Stimulated activated naive CD8-positive, alpha-beta T cell treated with anti-CD3 and anti-CD28 coated beads, Interleukin-15, Interleukin-2, amounts not matched to agents 100 U/mL and 50 U/mL, for 24 hours (primary cell): ENCODE measurements around the gene ATP6V0A1.
A peak's percentile ranks its signal among the peaks of the same experiment; 100 is the strongest.
"Not testable (repeated sequence)": the region's sequence is repeated elsewhere in the genome, so short reads cannot be mapped to it uniquely, and the experiment has no call there.

Source experiments
- ATAC-seq: fragments of 150-1000 bp; cut with Tn5 transposase; one replicate; pipeline ENCODE4 v1.10.0; 2021
- DNase-seq: peaks from one replicate; pipeline ENCODE4 v3.0.0; 2021

The ATP6V0A1 gene

DNA sequence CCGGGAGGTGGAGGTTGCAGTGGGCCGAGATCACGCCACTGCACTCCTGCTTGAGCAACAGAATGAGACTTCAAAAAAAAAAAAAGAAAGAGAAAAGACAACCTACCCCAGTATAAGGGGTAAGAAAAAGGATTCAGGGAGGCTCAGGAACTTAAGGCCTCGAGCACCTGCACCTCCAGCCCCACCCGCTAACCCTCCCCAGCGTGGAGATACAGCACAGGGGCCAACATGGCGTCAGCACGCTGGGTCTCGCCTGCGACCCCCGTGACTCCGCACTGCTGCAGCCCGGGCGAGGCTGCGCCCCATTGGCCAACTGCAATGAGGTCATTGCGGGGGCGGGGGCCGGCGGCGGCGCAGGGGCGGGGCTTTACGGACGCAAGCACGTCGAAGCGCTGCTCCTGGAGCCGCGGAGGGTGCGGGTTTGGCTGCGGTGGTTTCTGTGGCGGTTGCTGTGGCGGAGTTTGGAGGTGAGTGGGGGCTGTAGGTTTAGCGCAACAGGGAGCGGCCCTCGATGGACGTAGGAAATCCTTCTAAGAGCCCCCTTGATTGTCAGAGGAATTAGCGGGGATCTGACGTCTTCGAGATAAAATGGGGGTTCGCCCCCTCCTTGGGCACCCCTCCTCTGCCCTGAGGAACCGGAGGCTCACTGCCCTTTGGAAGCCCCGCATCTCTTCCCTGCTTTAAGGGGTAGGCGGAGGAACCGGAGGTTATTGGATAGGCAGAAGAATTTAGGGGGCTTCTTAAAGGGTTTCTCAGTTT is at the start of gene ATP6V0A1:
TSS of gene ATP6V0A1 (plus strand) at position 382 of the 759 bp plus-strand sequence. CDS start 2,017 bp downstream, outside the sequence.
- ATAC-seq: peak; percentile 91

DNA sequence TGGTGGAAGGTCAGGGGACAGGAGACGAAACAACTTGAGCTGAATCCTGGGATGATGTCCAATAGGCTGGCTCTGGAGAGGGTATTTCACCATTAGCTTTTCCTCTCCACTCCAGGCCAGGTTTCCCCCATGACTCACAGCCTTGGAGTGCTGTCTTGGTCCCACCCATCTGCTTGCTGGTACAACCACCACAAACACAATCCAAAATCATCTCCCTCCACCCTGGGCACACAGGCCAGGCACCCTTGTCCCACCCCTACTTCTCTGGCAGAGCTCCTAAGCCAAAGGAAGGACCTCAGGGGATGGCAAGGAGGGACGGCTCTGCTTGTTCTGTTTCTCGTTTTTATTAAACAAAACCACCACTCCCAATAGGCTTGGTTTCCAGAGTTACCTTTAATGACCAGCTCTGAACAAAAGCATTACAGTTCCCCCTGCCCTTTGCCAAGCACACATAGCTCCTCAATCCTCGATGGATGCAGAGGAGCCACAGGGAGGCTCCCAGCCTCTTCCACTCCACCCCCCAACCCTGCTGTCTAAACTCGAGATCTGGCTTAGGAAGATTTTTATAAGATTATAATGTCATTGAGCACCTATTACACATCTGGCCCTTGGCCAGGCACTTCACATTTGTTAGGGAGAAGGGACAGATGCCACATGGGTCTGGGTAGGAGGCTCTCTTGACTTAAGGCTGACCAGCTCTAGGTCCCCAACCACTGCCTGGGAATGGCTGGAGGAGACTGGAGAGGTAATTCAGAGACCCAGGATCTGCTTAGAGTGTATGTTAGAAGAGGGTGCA is 49.0 kb upstream of the ATP6V0A1 start:
- no peak for DNase-seq
- no peak for ATAC-seq

More for the DNA sequence above, at the start of gene ATP6V0A1:
- peak; percentile 96 for DNase-seq

DNA sequence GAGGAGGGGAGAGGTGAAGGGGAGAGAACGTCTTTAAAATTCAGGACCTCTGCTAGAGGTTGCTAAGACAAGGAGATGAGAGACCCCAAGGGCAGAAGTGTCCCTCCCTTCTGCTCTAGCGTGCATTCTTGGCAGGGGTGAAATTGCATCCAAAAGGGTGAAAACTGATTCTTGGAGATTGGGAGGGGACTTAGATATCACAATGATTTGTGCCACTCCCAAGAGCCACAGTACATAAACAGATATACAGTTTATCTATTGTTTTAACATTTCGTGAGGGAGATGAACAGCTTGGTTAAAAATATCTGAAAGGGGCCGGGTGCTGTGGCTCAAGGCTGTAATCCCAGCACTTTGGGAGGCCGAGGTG is 48.4 kb upstream of the ATP6V0A1 start:
- DNase-seq: no peak

DNA sequence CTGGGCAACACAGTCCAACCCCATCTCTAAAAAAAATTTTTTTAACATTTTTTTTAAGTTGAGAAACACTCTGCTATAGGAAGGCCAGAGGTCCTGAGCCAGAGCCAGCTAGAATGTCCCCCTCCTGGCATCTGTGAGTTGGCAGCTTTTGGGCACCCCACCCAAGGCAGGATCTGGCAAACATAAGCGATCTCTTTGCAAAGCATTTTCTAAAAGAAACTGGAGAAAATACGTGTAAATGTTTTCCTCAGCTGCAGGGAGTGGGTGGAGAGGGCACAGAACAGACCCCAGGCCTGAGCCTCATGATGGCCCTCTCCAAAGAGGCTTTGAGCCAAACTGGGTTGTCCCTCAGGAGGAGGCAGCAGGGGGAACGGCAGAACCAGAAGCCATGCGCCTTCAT is 47.3 kb upstream of the ATP6V0A1 start:
- ATAC-seq: no peak
- no peak for DNase-seq

More for the DNA sequence above, 48.4 kb upstream of the ATP6V0A1 start:
- ATAC-seq: no peak

DNA sequence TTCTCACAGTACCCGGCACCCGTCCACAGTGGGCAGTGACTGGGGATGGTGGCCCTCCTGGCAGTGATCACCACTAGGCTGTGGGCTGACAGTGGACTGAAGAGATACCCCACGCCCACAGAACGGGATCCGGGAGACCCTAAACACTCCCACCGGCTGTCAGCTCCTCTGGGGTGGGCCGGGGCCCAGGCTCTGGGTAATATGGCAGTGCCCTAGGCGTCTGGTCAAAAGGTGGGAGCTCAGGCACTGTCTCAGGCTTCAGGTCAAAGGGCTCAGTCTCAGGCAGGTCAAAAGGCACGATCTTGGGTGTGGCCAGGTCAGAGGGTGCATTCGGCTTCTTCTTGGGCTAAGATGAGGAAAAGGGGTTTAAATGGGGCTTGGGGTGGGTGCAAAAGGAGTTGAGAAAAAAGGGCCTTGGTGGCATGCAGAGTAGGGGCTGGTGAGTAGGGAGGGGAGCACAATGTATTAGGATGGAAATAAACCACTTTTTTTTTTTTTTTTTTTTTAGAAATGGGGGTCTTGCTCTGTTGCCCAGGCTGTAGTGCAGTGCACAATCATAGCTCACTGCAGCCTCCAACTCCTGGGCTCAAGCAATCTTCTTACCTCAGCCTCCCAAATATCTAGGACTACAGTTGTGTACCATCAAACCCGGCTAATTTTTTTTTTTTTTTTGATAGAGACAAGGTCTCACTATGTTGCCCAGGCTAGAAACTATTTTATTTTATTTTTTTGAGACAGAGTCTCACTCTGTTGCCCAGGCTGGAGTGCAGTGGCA is 46.6 kb upstream of the ATP6V0A1 start:
- no peak for ATAC-seq
- no peak for DNase-seq

DNA sequence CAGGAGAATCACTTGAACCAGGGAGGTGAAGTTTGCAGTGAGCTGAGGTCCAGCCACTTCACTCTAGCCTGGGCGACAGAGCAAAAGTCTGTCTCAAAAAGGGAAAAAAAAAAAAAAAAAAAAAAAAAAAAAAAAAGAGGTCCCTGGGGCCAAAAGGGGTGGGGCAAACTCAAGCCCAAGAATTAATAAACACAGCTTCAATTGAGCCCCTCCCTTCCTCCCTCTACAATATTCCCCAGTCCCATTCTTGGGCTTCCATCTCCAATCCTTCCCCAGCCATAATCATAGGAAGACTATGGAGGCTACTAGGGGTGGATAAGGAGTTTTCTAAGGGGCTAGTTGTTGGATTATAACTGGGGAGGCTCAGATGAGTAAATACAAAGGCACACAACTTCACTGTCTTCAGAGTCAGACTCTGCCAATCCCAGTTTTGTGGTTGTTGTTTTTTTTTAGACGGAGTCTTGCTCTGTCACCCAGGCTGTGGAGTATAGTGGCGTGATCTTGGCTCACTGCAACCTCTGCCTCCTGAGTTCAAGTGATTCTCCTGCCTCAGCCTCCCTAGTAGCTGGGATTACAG is 45.1 kb upstream of the ATP6V0A1 start:
- DNase-seq (no peak), ATAC-seq (no peak)

DNA sequence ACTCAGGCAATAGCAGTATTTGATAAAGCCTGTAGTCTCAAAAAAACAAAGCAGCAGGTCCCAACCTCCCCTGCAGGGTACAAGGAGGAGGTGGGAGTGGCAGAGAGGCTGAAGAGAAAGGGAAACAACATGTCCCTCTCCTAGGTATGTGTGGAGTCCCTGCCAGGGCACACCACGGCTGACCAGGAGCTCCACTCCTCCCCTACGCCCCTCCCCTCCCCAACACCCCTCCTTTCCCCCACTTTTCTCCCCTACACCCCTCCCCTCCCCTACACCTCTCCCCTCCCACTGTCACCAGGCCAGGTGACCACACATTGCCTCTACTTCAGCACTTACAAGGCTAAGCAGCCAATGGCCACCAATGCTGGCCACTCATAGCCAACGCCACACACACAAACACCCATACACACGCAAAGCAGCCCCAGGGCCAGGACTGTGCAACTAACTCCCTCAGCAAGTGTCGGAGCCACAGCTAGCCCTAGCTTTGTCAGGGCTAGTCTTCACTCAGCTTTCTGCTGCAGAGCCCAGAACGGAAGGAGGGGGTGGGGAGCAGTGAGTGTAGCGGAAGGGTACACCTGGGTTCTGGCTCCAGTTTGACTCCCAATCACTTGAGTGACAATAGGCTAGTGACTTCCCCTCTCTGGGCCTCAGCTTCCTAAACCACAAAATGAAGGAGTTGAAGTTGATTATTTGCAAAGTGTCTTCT is 43.8 kb upstream of the ATP6V0A1 start:
- peak; percentile 60 for DNase-seq
- ATAC-seq: peak; percentile 65

DNA sequence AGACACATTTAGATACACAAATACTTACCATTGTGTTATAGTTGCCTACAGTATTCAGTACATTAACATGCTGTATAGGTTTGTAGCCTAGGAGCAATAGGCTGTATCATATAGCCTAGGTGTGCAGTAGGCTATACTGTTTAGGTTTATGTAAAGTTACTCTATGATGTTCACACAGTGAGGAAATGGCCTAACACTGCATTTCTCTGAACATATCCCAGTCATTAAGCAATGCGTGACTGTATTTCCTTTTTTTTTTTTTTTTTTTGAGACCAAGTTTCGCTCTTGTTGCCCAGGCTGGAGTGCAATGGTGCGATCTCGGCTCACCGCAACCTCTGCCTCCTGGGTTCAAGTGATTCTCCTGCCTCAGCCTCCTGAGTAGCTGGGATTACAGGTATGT is 40.7 kb upstream of the ATP6V0A1 start:
- not testable (repeated sequence) for DNase-seq, ATAC-seq

DNA sequence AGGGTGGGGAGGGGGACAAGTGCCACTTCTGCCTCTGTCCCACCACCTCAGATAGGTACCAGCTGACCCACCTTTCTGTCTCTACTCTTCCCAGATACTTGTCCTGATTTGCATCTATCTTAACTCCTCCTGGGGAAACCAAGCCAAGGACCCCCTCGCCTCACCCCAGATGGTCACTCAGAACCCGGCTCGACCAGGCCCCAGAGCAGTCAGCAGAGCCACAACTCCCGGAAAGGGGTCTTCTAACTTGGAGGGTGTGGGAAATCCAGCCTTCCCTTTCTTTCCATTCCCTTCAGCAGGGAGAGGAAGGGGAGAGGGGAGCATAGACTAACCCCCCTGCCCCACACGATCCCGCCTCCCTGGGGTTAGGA is 37.6 kb upstream of the ATP6V0A1 start:
- no peak for DNase-seq
- ATAC-seq: no peak

DNA sequence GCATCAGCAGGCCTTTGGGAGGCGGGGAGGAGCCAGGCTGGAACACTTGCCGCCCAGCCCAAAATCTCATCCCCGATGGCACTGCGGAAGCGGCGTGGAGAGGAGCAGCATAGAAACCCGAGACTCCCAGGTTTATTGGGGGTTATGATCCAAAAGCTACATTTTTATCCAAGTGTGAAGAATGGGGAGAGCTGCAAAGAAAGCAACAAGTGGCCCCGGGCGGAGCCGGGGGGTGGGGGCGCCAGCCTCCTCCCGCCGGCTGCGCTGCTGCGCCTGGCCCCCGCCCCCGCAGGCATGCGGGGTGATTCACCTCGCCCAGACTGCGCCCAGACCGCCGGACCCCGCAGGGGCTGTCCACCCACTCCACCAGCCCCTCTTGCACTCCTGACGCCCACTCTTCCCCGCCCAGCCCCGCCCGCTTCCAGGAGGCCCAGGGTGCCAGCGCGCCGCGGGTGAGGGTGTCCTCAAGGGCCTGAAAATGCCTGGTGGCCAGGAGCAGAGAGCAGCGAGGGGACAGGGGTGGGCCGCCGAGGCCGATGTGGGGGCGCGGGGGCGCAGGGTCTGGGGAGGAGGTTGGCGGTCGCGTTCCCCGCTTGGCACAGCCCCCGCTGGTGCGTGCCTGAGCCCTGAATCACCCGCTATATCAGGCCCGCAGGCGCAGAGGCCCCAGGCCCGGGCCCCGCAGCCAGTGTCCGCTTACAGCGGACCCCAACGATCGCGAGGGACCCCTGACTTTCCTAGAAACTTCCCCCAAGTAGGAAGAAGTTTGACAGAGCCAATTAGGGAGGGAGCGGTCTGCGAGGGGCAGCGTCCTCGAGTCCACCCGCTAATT is 37.0 kb upstream of the ATP6V0A1 start:
- ATAC-seq: no peak
- peak; percentile 19 for DNase-seq

DNA sequence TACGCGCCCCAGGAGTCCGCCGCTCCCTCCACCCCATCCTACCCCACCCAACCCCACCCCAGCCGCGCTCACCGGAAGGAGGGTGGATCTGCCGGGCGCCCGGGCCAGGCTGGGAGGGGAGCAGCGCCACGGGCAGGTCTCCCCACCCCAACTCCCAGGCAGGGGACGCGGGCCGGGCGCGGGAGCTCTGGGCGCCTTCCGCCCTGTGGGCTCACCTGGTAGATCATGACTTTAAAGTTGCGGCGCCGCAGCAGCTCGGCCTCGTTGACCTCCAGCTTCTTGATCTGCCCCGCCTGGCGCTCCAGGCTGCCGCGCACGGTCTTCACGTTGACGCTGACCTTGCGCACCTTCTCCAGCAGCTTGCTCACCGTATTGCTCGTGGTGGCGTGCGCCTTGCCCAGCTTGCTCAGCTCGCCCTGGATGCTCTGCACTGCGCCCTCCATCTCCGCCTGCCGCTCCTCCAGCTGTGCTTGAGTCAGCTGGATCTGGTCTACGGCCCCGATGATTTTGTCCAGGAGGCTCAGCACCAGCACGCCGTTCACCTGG is 36.2 kb upstream of the ATP6V0A1 start:
- ATAC-seq (peak; percentile 62), DNase-seq (peak; percentile 50)

DNA sequence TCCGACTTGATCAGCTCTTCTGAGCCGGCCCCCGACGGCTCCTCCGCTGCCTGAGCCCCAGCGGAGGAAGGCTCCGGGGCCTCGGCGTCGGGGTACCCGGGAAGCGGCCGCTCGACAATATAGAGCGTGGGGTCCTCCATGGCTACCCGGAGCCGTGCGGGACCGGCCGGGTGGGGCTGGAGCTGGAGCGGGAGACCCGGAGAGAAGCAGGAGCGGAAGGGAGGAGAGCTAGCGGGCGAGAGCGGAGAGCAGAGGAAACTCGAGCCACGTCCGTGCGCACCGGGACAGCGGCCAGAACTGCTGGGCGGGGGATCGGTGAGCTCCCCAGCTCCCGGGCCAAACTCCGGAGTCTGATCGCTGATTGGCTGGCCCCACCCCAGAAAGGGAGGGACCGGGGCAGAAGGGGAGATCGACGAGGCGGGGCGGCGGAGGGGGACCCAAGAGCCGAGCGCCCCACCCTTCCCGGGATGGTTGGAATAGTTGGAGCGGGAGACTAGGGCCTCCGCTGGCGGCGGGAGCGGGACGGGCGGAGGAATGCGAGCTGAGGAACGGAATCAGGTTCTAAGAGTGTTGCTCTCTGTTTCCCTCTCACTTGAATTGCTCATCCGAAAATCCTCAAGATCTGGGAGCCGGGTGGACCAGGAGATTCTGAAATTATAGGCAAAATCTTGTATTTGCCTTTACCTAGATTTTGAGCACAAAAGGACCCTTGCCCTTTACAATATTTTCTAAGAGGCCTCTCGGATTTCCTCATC is 35.5 kb upstream of the ATP6V0A1 start, which contains the start of gene CAVIN1:
TSS of gene CAVIN1 (minus strand) at position 299 of the 755 bp plus-strand sequence. CDS start at position 140, 159 bp downstream.
- DNase-seq (peak; percentile 45), ATAC-seq (no peak)

DNA sequence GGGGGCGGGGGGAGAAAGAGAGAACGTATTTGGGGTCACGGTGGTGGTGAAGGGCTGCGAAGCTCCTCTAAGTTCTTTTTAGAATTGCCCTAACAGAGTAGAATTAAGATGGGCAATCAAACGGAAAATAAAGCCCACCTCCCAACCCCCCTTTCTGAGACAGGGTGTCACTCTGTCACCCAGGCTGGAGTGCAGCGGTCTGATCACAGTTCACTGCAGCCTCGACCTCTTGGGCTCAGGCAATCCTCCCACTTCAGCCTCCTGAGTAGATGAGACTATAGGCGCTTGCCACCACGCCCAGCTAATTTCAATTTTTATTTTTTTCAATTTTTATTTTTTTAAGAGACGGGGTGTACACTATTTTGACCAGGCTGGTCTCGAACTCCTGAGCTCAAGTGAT is 34.9 kb upstream of the ATP6V0A1 start:
- ATAC-seq (no peak), DNase-seq (no peak)

DNA sequence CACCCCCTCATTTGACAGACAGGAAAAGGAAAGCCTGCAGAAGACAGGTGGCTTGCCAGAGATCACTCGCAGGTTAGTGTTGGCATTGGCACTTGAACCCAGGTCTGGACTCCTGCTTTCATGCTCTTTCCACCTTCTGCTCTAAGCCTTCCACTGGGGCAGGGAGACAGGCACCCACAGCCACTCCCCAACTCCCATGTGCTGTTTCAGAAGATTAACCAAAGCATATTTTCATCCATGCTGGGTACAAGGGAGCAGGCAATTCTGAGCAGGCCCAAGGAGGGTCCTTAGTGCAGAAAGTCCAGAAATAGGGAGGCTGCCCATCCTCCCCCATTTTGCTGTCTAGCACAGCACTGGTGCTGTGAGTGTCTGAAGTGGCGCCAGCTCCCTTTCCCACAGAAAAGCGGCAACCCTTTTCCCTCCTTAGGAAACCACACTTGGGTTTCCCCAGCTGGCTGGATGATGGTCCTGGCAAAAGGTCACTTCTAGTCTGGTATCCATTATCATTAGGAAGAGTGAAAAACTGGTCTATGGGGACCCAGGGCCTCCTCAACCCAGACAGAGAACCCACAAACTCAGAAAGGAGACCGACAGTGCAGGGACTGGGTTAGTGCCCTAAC is 33.6 kb upstream of the ATP6V0A1 start:
- DNase-seq (no peak), ATAC-seq (no peak)

DNA sequence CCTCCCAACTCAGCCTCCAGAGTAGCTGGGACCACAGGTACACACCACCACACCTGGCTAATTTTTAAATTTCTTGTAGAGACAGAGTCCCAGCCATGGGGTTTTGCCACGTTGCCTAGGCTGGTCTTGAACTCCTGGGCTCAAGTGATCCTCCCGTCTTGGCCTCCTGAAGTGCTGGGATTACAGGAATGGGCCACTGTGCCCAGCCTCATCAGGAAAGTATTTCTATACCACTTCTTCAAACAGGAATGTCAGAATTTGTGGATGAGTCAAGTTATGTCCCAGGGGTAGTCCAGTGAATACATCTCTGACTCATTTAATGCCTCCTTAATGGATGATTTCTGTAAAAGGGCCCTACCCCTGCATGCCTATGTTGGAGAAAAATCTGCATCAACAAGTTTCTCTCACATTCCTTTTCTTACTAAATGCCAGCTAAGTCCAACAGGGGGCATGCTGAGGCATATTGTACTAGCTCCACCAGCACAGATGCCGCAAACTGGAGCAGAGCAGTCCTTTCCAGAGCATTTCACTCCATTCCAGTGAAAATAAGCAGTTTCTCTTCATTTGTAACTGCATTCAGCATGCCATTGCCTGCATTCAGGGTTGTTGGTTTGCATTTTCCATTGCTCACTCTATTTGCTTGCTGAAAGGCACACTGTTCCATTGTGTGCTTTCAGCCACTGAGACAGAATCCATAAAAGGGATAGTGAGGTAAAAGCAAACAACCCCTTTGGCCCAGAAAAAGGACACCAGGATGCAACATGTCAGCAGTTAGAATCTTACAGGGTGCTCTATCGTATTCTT is 30.3 kb upstream of the ATP6V0A1 start:
- ATAC-seq (no peak), DNase-seq (peak; percentile 23)

DNA sequence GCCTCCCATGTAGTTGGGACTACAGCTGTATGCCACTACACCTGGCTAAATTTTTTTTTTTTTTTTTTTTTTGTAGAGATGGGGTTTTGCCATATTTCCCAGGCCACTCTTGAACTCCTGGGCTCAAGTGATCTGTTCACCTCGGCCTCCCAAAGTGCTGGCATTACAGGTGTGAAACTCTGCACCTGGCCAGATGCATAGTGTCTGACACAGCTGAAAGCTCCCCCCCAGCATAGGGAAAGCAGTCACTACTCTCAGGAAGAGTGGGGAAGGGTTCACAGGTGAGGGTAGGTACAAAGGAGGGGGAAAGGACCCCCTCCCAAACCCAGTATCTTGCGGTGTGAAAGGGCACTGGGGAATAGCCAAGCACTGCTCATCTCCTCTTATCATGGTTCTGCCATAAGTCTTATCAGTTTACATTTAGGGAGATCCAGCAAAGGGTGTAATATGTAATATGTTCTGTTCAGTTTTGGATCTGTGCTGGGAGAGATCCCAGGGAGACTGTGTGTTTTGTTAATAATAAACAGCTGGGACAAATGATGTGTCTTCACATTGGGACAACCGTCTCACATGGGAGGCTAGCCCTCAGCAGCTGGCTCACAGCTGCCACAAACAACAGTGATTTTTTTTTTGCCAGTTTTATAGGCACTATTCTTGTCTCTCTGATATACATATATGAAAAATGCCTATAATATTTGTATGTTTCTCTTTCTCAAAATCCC is 28.8 kb upstream of the ATP6V0A1 start:
- ATAC-seq: no peak
- DNase-seq: no peak

DNA sequence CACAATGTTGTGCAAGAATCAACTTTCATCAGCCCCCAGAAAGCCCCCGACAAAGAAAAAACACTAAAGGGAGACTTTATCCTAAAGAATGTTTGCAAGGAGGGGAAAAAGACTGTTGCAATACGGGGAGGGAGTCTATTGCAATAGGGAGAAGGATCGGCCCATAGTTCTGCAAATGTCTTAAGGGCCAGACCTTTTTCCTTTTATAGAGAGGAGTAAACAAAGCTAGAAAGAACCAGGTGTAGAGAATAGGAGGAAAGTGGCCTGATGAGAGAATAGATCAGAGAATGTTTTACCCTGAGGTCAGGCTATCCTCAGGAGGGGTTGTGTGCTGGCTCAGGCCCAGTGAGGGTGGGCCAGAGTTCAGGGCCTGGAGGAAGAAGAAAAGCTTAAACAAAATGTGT is 26.9 kb upstream of the ATP6V0A1 start:
- DNase-seq (no peak), ATAC-seq (no peak)

DNA sequence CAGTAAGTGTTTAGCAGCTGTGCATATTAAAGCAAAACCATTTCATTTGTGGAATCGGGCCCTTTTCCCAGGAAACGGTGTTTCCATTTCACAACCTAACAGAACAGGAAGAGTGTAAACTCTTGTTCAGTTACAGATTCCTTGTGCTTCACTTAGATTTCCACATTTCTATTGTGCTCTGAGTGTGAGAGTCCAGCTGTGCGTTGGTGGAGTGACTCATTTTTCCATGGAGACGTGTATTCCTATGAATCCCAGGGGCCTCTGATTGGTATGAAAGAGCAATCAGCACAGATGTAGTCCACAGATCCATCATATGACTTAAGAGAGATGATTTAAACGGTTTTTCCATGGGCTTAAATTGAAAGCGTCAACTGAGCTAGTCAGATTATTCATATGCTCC is 22.3 kb upstream of the ATP6V0A1 start:
- ATAC-seq (no peak), DNase-seq (no peak)
